ENCODE results near the gene PARVA.

- TF ChIP-seq POLR2A (IDR thresholded peaks at IDR 0.05; ENCODE audit: low read depth, low read length) (no peak), MXI1 (IDR thresholded peaks at IDR 0.05; ENCODE audit: borderline replicate concordance, low read depth, low read length) (no peak), USF2 (IDR thresholded peaks at IDR 0.05; ENCODE audit: low read depth, low read length) (no peak), CTCF (conservative IDR thresholded peaks at IDR 0.05; ENCODE audit: low read depth, low read length) (no peak), CEBPB (IDR thresholded peaks at IDR 0.05; ENCODE audit: low read depth, low read length) (peak; percentile 70), RCOR1 (IDR thresholded peaks at IDR 0.05; ENCODE audit: insufficient replicate concordance, low read length) (no peak), MAZ (IDR thresholded peaks at IDR 0.05; ENCODE audit: borderline replicate concordance, low read depth, low read length) (no peak)
- TF ChIP-seq, protein P1, sequence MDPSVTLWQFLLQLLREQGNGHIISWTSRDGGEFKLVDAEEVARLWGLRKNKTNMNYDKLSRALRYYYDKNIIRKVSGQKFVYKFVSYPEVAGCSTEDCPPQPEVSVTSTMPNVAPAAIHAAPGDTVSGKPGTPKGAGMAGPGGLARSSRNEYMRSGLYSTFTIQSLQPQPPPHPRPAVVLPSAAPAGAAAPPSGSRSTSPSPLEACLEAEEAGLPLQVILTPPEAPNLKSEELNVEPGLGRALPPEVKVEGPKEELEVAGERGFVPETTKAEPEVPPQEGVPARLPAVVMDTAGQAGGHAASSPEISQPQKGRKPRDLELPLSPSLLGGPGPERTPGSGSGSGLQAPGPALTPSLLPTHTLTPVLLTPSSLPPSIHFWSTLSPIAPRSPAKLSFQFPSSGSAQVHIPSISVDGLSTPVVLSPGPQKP (IDR thresholded peaks at IDR 0.05; ENCODE audit: borderline replicate concordance, low read depth, low read length), result no peak
Measured at GRCh38 chr11:12409621-12410005, 32.2 kb downstream of the PARVA start.
